ENCODE results near the gene CHRNA5. TPM values are rescaled to one million over a fixed set of nuclear protein-coding genes. Genes with fewer than 3 reads are reported as not detected.
"Not testable (repeated sequence)": the region's sequence is repeated elsewhere in the genome, so short reads cannot be mapped to it uniquely, and the experiment has no call there.

The CHRNA5 gene
- total RNA-seq, 2 donors from 2014 or later = 9.7 to 10.3 TPM

DNA sequence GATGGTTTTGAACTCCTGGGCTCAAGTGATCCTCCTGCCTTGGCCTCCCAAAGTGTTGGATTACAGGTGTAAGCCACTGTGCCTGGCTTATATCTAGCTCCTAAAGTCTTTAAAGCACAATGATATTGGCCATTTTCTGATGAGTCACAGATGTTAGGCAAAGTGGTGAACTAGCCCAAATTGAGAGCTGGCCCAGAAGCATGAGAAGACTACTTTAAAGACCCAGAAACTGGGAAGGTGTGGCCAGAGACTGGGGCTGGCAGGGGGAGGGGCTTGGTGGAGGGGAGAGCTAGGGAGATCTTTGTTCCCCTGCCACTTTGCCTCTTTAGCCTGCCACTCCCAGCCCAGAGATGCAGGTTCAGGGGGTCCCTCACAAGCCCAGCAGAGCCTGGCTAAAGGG lies 33.9 kb downstream of the CHRNA5 start:
- H3K9ac ChIP-seq (ENCODE audit: low read depth in 2 of 2, low read length in 2 of 2) = no peak overlapping the region
- H3K9me3 ChIP-seq = no peaks in the 10 kb centered on the region
- H3K4me1 ChIP-seq = no peaks in the 10 kb centered on the region
- H3K4me3 ChIP-seq = no peak overlapping the region
- DNase-seq = no peak
- TF ChIP-seq, protein P1, sequence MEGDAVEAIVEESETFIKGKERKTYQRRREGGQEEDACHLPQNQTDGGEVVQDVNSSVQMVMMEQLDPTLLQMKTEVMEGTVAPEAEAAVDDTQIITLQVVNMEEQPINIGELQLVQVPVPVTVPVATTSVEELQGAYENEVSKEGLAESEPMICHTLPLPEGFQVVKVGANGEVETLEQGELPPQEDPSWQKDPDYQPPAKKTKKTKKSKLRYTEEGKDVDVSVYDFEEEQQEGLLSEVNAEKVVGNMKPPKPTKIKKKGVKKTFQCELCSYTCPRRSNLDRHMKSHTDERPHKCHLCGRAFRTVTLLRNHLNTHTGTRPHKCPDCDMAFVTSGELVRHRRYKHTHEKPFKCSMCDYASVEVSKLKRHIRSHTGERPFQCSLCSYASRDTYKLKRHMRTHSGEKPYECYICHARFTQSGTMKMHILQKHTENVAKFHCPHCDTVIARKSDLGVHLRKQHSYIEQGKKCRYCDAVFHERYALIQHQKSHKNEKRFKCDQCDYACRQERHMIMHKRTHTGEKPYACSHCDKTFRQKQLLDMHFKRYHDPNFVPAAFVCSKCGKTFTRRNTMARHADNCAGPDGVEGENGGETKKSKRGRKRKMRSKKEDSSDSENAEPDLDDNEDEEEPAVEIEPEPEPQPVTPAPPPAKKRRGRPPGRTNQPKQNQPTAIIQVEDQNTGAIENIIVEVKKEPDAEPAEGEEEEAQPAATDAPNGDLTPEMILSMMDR (IDR thresholded peaks at IDR 0.05) = no peak
- H3K27me3 ChIP-seq = no peaks in the 10 kb centered on the region
- H3K36me3 ChIP-seq = no peaks in the 10 kb centered on the region
- H3K27ac ChIP-seq = no peak overlapping the region
- intact Hi-C loops (cut with DNase I) = no loop called here

DNA sequence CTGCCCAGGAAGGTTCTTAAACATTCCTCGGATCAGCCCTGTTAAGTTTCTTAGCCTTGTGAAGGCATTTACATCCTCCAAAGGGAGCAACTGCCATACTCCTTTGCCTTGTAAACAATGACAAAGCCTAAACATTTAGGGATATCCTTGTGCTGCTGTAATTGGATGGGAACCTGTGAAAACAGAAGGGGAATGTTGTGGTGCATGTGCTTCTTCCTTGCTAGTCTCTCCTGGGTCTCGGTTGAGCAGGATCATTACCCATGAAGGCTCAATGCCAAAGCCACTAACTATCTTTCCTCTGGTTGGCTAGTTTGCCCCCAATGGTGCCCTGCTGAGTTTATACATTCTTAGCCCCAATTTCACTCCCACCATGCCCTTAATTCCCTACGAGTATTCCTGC lies 38.1 kb downstream of the CHRNA5 start:
- intact Hi-C loops (cut with DNase I) = no loop called here
- H3K9ac ChIP-seq (ENCODE audit: low read depth in 2 of 2, low read length in 2 of 2) = no peak overlapping the region

GRCh38 chr15:78604420-78604819 lies 39.1 kb downstream of the CHRNA5 start:
- H3K4me3 ChIP-seq = no peak overlapping the region
- no peaks in the 10 kb centered on the region for H3K27me3 ChIP-seq
- no peaks in the 10 kb centered on the region for H3K9me3 ChIP-seq
- H3K36me3 ChIP-seq = no peaks in the 10 kb centered on the region
- H3K9ac ChIP-seq (ENCODE audit: low read depth in 2 of 2, low read length in 2 of 2) = no peak overlapping the region
- TF ChIP-seq, protein P1 (IDR thresholded peaks at IDR 0.05) = no peak
- intact Hi-C loops (cut with DNase I) = no loop called here
- no peaks in the 10 kb centered on the region for H3K4me1 ChIP-seq
- H3K27ac ChIP-seq = no peak overlapping the region
- DNase-seq = no peak

More for the DNA sequence above, 38.1 kb downstream of the CHRNA5 start:
- H3K4me1 ChIP-seq = no peaks in the 10 kb centered on the region
- no peak for DNase-seq
- no peak overlapping the region for H3K27ac ChIP-seq
- TF ChIP-seq, protein P1 (IDR thresholded peaks at IDR 0.05) = no peak
- no peaks in the 10 kb centered on the region for H3K36me3 ChIP-seq
- H3K4me3 ChIP-seq = no peak overlapping the region
- H3K27me3 ChIP-seq = no peaks in the 10 kb centered on the region
- no peaks in the 10 kb centered on the region for H3K9me3 ChIP-seq

DNA sequence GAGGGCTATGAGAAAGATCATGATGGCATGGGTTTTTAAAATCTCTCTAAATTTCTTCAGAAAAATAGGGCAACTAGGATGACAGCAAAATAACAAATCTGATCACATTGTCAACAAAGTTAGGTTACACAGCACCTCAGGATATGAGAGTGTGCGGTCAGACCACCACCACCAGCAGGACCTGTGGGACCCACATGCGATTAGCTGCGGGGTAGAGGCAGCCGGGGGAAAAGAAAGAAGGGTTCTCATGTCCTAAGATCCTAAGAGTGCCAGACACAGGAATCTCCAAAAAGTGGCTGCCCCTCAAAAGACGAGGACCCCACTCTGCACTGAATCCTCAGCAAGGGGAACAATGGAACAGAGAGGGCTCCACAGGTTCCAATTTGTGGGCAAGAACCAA lies 39.9 kb downstream of the CHRNA5 start:
- no peak overlapping the region for H3K4me3 ChIP-seq
- intact Hi-C loops (cut with DNase I) = no loop called here
- H3K9ac ChIP-seq (ENCODE audit: low read depth in 2 of 2, low read length in 2 of 2) = no peak overlapping the region
- no peaks in the 10 kb centered on the region for H3K36me3 ChIP-seq
- DNase-seq = no peak
- TF ChIP-seq, protein P1 (IDR thresholded peaks at IDR 0.05) = no peak
- no peaks in the 10 kb centered on the region for H3K9me3 ChIP-seq
- H3K27me3 ChIP-seq = no peaks in the 10 kb centered on the region
- H3K4me1 ChIP-seq = no peaks in the 10 kb centered on the region
- H3K27ac ChIP-seq = no peak overlapping the region

DNA sequence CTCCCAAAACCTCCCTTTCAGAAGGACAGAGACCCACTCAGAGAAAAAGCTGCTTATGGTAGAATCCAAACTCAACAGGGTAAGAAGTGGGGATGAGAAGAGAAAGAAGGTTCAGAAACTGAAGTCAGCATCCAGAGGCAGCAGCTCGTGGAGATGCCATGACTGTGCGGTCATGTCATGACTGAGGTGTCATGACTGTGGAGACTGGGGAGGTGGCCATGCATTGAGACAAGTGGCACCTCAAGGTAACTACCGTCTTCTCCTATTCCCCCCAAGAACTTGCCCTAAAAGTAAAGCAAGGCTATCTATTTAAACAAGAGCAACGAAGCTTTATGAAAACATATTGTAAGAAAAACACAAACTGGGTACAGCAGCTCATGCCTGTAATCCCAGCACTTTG lies 40.4 kb downstream of the CHRNA5 start:
- intact Hi-C loops (cut with DNase I) = no loop called here
- Histone ChIP-seq H3K4me3 (no peak overlapping the region), H3K9me3 (no peaks in the 10 kb centered on the region), H3K9ac (ENCODE audit: low read depth in 2 of 2, low read length in 2 of 2) (no peak overlapping the region), H3K27ac (no peak overlapping the region), H3K27me3 (no peaks in the 10 kb centered on the region), H3K36me3 (no peaks in the 10 kb centered on the region), H3K4me1 (no peaks in the 10 kb centered on the region)
- DNase-seq = no peak
- TF ChIP-seq, protein P1 (IDR thresholded peaks at IDR 0.05) = no peak

GRCh38 chr15:78609551-78609950 lies 44.2 kb downstream of the CHRNA5 start:
- H3K36me3 ChIP-seq; H3K4me1 ChIP-seq; H3K9me3 ChIP-seq; DNase-seq; H3K27me3 ChIP-seq; H3K27ac ChIP-seq; H3K9ac ChIP-seq (ENCODE audit: low read depth in 2 of 2, low read length in 2 of 2); intact Hi-C loops (cut with DNase I); H3K4me3 ChIP-seq: not testable (repeated sequence)

Data from colonic mucosa (tissue), 4 donors.